Progenitor cell of endocrine pancreas (in vitro differentiated cells): ENCODE measurements around the gene RAB7A. TPM values are rescaled to one million over a fixed set of nuclear protein-coding genes. Genes with fewer than 3 reads are reported as not detected.

ENCODE experiments used
- DNase-seq: peaks from one replicate; pipeline ENCODE4 v3.0.0; 2021; ENCODE audit warnings: low spot score; ENCODE audit not compliant: unreplicated experiment
- H3K27ac Mint-ChIP-seq: 2 replicates; pipeline ENCODE4 v1.8.0; 2021; ENCODE audit warnings: mild to moderate bottlenecking, moderate library complexity, mixed read lengths
- H3K27me3 Mint-ChIP-seq: 2 replicates; pipeline ENCODE4 v1.8.0; 2021; ENCODE audit warnings: mixed read lengths
- H3K36me3 Mint-ChIP-seq: 2 replicates; pipeline ENCODE4 v1.8.0; 2022; ENCODE audit warnings: mixed read lengths; ENCODE audit not compliant: insufficient read depth
- H3K4me1 Mint-ChIP-seq: 2 replicates; pipeline ENCODE4 v1.8.0; 2021; ENCODE audit warnings: low read depth, mixed read lengths
- H3K4me3 Mint-ChIP-seq: 2 replicates; pipeline ENCODE4 v1.8.0; 2021; ENCODE audit warnings: low read depth, mild to moderate bottlenecking, moderate library complexity, mixed read lengths
- H3K9me3 Mint-ChIP-seq: 2 replicates; pipeline ENCODE4 v1.8.0; 2021; ENCODE audit warnings: low read depth, mixed read lengths
- CTCF ChIP-seq: fragments of 200-600 bp; sonication (generic); IDR thresholded peaks from one replicate; pipeline ENCODE4 v1.5.0; 2021; ENCODE audit warnings: antibody characterized with exemption, mild to moderate bottlenecking; ENCODE audit not compliant: unreplicated experiment
- total RNA-seq: library from RNA; stranded (reverse); gene quantifications from 2 replicates; pipeline ENCODE4 v1.2.1, GENCODE V29; 2021

RAB7A gene
- total RNA-seq, 1 donor from 2014 or later: 130 TPM

DNA sequence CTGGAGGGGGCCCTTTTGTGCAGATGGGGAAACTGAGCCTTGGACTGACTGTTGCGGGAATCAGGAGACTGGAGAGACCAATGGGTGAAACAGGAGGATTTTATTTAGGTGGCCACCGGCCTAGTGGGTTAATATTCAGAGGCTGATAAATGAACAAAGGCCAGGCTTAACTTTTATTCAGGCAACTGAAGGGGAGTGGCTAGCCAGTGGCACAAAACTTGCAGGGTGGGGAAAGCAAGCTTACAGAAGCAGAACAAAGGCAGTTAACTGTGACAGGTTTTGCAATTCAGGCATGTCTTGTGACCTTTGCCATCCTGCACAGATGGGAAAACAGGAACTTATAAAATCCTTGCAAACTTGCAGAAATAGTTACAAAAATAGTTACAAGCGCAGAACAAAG, 128.5 kb downstream of the RAB7A start:
- peaks cover 46% of the 10 kb centered on the region for H3K9me3 Mint-ChIP-seq

GRCh38 chr3:128855569-128855968, 129.6 kb downstream of the RAB7A start:
- no peak for DNase-seq
- no peak for TF ChIP-seq CTCF
- no peak overlapping the region for H3K4me3 Mint-ChIP-seq

More for the DNA sequence above, 128.5 kb downstream of the RAB7A start:
- Mint-ChIP-seq H3K4me1 (no peaks in the 10 kb centered on the region), H3K27me3 (no peaks in the 10 kb centered on the region), H3K4me3 (no peak overlapping the region), H3K36me3 (peaks cover 22% of the 10 kb centered on the region), H3K27ac (no peak overlapping the region)
- TF ChIP-seq CTCF: no peak
- DNase-seq: no peak

GRCh38 chr3:128858167-128858566, 132.2 kb downstream of the RAB7A start:
- Mint-ChIP-seq H3K36me3 (peaks cover 34% of the 10 kb centered on the region), H3K4me1 (no peaks in the 10 kb centered on the region), H3K9me3 (peaks cover 60% of the 10 kb centered on the region), H3K4me3 (no peak overlapping the region), H3K27ac (no peak overlapping the region), H3K27me3 (no peaks in the 10 kb centered on the region)
- TF ChIP-seq CTCF: no peak
- no peak for DNase-seq

More at GRCh38 chr3:128855569-128855968, 129.6 kb downstream of the RAB7A start:
- H3K27me3 Mint-ChIP-seq: no peaks in the 10 kb centered on the region
- H3K36me3 Mint-ChIP-seq: peaks cover 29% of the 10 kb centered on the region
- peaks cover 52% of the 10 kb centered on the region for H3K9me3 Mint-ChIP-seq
- H3K4me1 Mint-ChIP-seq: no peaks in the 10 kb centered on the region
- no peak overlapping the region for H3K27ac Mint-ChIP-seq

DNA sequence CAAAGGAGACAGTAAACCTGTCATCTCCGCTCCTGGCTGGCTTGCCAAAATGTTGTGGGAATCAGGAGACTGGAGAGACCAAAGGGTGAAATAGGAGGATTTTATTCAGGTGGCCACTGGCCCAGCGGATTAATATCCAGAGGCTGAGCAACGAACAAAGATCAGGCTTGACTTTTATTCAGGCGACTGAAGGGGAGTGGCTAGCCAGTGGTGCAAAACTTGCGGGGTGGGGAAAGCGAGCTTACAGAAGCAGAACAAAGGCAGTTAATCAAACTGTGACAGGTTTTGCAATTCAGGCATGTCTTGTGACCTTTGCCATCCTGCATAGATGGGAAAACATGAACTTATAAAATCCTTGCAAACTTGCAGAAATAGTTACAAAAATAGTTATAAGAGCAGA, 133.6 kb downstream of the RAB7A start:
- H3K27me3 Mint-ChIP-seq: no peaks in the 10 kb centered on the region
- no peak overlapping the region for H3K27ac Mint-ChIP-seq
- no peak overlapping the region for H3K4me3 Mint-ChIP-seq
- peaks cover 4% of the 10 kb centered on the region for H3K4me1 Mint-ChIP-seq
- DNase-seq: no peak
- no peak for TF ChIP-seq CTCF
- peaks cover 33% of the 10 kb centered on the region for H3K36me3 Mint-ChIP-seq
- H3K9me3 Mint-ChIP-seq: peaks cover 51% of the 10 kb centered on the region

- Mint-ChIP-seq H3K9me3 (peaks cover 36% of the 10 kb centered on the region), H3K4me3 (no peak overlapping the region), H3K36me3 (peaks cover 29% of the 10 kb centered on the region), H3K27ac (no peak overlapping the region), H3K27me3 (no peaks in the 10 kb centered on the region), H3K4me1 (peaks cover 5% of the 10 kb centered on the region)
- DNase-seq: no peak
- no peak for TF ChIP-seq CTCF
These were observed 135.5 kb downstream of the RAB7A start for GRCh38 chr3:128861491-128861890.
